Measurements from ENCODE around the gene LZTR1.
"Not testable (repeated sequence)": the region's sequence is repeated elsewhere in the genome, so short reads cannot be mapped to it uniquely, and the experiment has no call there.

DNA sequence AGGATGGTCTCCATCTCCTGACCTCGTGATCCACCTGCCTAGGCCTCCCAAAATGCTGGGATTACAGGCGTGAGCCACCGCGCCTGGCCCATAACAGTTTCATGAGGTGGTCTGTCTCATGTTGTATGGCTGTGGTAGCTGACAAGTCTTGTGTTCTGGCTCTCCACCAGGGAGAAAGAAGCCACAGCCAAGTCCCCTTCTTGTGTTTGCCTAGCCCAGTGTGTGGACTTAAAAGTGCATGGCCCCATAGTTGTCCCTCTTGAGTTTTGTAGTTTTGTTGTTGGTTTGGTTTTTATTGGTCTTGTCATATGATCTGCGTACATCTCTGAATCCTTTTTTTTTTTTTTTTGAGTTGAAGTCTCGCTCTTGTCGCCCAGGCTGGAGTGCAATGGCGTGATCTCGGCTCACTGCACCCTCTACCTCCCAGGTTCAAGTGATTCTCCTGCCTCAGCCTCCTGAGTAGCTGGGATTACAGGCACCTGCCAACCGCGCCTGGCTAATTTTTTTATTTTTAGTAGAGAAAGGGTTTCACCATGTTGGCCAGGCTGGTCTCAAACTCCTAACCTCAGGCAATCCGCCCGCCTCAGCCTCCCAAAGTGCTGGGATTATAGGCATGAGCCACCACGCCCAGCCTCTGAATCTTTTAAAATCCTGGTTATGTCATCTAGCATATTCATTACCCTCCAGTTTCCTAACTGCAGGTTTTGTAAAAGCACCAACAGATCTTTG, 42.5 kb upstream of the LZTR1 start:
- TF ChIP-seq, protein P1, sequence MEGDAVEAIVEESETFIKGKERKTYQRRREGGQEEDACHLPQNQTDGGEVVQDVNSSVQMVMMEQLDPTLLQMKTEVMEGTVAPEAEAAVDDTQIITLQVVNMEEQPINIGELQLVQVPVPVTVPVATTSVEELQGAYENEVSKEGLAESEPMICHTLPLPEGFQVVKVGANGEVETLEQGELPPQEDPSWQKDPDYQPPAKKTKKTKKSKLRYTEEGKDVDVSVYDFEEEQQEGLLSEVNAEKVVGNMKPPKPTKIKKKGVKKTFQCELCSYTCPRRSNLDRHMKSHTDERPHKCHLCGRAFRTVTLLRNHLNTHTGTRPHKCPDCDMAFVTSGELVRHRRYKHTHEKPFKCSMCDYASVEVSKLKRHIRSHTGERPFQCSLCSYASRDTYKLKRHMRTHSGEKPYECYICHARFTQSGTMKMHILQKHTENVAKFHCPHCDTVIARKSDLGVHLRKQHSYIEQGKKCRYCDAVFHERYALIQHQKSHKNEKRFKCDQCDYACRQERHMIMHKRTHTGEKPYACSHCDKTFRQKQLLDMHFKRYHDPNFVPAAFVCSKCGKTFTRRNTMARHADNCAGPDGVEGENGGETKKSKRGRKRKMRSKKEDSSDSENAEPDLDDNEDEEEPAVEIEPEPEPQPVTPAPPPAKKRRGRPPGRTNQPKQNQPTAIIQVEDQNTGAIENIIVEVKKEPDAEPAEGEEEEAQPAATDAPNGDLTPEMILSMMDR (conservative IDR thresholded peaks at IDR 0.05; ENCODE audit: low read depth in 2 of 2), result not testable (repeated sequence)
- TF ChIP-seq POLR2AphosphoS5 (IDR thresholded peaks at IDR 0.05; ENCODE audit: low read depth); EZH2 (IDR thresholded peaks at IDR 0.05; ENCODE audit: low read depth, unreplicated experiment); CREB1 (CRISPR knock-in tag; IDR thresholded peaks at IDR 0.05; ENCODE audit: low read depth); EZH2phosphoT487 (IDR thresholded peaks at IDR 0.05; ENCODE audit: unreplicated experiment); STAT1 (IDR thresholded peaks at IDR 0.05; ENCODE audit: unreplicated experiment); JUNB (IDR thresholded peaks at IDR 0.05; ENCODE audit: unreplicated experiment); ZNF331 (CRISPR knock-in tag; IDR thresholded peaks at IDR 0.05; ENCODE audit: low read depth); ZNF114 (CRISPR knock-in tag; IDR thresholded peaks at IDR 0.05); NANOG (IDR thresholded peaks at IDR 0.05; ENCODE audit: borderline replicate concordance): not testable (repeated sequence)
- TF ChIP-seq, protein P2, sequence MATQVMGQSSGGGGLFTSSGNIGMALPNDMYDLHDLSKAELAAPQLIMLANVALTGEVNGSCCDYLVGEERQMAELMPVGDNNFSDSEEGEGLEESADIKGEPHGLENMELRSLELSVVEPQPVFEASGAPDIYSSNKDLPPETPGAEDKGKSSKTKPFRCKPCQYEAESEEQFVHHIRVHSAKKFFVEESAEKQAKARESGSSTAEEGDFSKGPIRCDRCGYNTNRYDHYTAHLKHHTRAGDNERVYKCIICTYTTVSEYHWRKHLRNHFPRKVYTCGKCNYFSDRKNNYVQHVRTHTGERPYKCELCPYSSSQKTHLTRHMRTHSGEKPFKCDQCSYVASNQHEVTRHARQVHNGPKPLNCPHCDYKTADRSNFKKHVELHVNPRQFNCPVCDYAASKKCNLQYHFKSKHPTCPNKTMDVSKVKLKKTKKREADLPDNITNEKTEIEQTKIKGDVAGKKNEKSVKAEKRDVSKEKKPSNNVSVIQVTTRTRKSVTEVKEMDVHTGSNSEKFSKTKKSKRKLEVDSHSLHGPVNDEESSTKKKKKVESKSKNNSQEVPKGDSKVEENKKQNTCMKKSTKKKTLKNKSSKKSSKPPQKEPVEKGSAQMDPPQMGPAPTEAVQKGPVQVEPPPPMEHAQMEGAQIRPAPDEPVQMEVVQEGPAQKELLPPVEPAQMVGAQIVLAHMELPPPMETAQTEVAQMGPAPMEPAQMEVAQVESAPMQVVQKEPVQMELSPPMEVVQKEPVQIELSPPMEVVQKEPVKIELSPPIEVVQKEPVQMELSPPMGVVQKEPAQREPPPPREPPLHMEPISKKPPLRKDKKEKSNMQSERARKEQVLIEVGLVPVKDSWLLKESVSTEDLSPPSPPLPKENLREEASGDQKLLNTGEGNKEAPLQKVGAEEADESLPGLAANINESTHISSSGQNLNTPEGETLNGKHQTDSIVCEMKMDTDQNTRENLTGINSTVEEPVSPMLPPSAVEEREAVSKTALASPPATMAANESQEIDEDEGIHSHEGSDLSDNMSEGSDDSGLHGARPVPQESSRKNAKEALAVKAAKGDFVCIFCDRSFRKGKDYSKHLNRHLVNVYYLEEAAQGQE (IDR thresholded peaks at IDR 0.05; ENCODE audit: unreplicated experiment), result not testable (repeated sequence)
